ENCODE measurements around the gene BOK. TPM values are rescaled to one million over a fixed set of nuclear protein-coding genes. Genes with fewer than 3 reads are reported as not detected.
"Not testable (repeated sequence)": the region's sequence is repeated elsewhere in the genome, so short reads cannot be mapped to it uniquely, and the experiment has no call there.

Gene BOK
- total RNA-seq, 1 donor from 2014 or later, result 35.4 TPM

DNA sequence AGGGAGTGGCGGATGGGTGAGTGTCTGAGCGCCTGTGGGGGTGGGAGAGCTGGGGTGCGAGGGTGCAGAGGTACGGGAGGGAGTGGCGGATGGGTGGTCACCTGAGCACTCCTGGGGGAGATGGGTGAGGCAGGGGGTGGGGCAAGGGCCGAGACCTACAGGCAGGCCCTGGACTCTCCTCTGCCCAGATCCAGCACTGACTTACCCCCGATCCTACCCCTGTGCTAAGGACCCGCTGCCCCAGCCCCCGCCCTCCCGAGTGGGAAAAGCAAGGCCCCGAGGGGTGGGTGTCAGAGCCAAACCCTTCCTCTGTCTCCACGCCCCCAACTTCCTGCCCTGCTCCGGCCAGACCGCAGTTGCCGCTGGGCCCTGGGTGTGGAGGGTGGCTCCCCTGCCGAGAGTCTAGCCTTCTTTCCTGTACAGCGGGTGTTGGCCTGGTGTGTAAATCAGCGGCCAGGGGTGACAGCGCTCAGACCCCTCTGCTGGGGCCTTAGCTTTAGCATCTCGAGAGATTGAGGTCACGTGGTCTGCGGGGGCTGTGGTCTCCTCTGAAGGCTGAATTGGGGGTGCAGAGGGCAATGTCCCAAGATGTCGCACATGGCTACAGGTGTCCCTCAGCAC is 12.5 kb downstream of the BOK start:
- intact Hi-C loops (cut with DNase I), result no loop called here
- no peak for TF ChIP-seq CTCF (IDR thresholded peaks at IDR 0.05)

GRCh38 chr2:241571821-241572620 is 13.5 kb downstream of the BOK start:
- intact Hi-C loops (cut with DNase I), result no loop called here
- Histone ChIP-seq H3K9me3 (no peaks in the 10 kb centered on the region), H3K4me1 (no peaks in the 10 kb centered on the region), H3K27me3 (no peaks in the 10 kb centered on the region), H3K4me3 (no peak overlapping the region), H3K27ac (no peak overlapping the region), H3K36me3 (peaks cover 16 to 18% of the 10 kb centered on the region in 2 donors)
- TF ChIP-seq CTCF (IDR thresholded peaks at IDR 0.05), result no peak
- no peak for DNase-seq (ENCODE audit: low spot score in 2 of 2)

More for the DNA sequence above, 12.5 kb downstream of the BOK start:
- H3K27ac ChIP-seq, result no peak overlapping the region
- DNase-seq (ENCODE audit: low spot score in 2 of 2), result no peak
- no peak overlapping the region for H3K4me3 ChIP-seq
- H3K36me3 ChIP-seq, result peaks cover 16 to 18% of the 10 kb centered on the region in 2 donors
- H3K27me3 ChIP-seq, result no peaks in the 10 kb centered on the region
- no peaks in the 10 kb centered on the region for H3K9me3 ChIP-seq
- no peaks in the 10 kb centered on the region for H3K4me1 ChIP-seq

DNA sequence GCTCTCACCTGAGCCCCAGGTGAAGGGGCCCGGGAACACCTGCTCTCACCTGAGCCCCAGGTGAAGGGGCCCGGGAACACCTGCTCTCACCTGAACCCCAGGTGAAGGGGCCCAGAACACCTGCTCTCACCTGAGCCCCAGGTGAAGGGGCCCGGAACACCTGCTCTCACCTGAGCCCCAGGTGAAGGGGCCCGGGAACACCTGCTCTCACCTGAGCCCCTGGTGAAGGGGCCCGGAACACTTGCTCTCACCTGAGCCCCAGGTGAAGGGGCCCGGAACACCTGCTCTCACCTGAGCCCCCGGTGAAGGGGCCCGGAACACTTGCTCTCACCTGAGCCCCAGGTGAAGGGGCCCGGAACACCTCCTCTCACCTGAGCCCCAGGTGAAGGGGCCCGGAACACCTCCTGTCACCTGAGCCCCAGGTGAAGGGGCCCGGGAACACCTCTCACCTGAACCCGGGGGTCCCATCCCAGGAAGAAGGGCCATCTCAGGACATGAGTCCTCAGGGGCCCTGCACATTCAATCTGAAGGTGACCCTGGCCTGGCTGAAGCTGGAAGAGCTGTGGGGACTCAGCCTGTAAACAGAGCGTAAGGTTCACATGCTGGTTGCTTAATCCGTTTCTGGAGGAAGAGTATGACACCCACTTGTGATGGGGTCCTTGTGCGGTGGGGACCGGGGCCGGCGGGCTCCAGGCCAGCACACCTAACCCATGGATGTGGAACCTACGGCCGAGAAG is 14.5 kb downstream of the BOK start:
- intact Hi-C loops (cut with DNase I); H3K4me1 ChIP-seq; H3K27me3 ChIP-seq; H3K9me3 ChIP-seq; DNase-seq (ENCODE audit: low spot score in 2 of 2); H3K4me3 ChIP-seq; H3K27ac ChIP-seq: not testable (repeated sequence)
- peaks cover 16 to 18% of the 10 kb centered on the region in 2 donors for H3K36me3 ChIP-seq

- Histone ChIP-seq H3K4me1 (no peaks in the 10 kb centered on the region), H3K27me3 (no peaks in the 10 kb centered on the region), H3K27ac (no peak overlapping the region), H3K9me3 (no peaks in the 10 kb centered on the region), H3K4me3 (no peak overlapping the region), H3K36me3 (peaks cover 16 to 18% of the 10 kb centered on the region in 2 donors)
- no peak for TF ChIP-seq CTCF (IDR thresholded peaks at IDR 0.05)
- intact Hi-C loops (cut with DNase I), result no loop called here
- DNase-seq (ENCODE audit: low spot score in 2 of 2), result no peak
Measured at GRCh38 chr2:241573741-241574140, 15.2 kb downstream of the BOK start.

DNA sequence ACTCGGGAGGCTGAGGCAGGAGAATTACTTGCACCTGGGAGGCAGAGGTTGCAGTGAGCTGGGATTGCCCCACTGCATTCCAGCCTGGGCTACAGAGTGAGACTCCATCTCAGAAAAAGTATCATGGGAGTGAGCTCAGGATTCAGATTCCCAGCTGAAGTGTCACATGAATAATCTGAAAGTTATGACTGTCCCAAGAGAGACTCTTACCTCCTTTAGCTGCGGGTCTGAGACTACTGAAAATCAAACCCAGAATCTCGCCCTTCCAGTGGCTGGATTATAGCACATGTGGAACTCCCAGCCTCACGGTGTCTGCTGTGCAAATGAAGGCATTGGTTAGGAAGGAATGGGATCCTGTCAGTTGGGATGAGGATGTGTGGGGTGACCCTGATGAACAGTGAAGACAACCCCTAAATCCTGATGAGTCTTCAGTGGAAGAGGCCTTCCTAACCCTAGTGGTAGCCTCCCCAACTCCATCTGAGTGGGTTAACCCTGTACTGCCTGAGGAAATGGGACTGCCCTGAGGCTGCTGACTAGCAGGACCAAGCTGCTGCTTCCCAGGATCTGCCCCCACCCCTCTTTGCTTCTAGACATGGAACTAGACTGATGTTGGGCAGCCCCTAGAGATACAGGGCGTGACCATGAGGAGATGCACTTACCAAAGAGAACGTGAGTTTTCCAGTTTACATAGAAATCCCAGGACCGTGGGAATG is 16.5 kb downstream of the BOK start:
- Histone ChIP-seq H3K4me1 (no peaks in the 10 kb centered on the region), H3K27ac (no peak overlapping the region), H3K9me3 (no peaks in the 10 kb centered on the region), H3K4me3 (no peak overlapping the region), H3K27me3 (no peaks in the 10 kb centered on the region), H3K36me3 (peaks cover 16 to 18% of the 10 kb centered on the region in 2 donors)
- DNase-seq (ENCODE audit: low spot score in 2 of 2), result no peak
- intact Hi-C loops (cut with DNase I), result no loop called here
- no peak for TF ChIP-seq CTCF (IDR thresholded peaks at IDR 0.05)
